Measurements from ENCODE around the gene MED29. TPM values are rescaled to one million over a fixed set of nuclear protein-coding genes. Genes with fewer than 3 reads are reported as not detected.

The MED29 gene
- total RNA-seq, 1 experiment from 2014 or later = 38.7 TPM

GRCh38 chr19:39427707-39428106, 36.5 kb downstream of the MED29 start:
- no peak for DNase-seq (ENCODE audit: low read depth)

DNA sequence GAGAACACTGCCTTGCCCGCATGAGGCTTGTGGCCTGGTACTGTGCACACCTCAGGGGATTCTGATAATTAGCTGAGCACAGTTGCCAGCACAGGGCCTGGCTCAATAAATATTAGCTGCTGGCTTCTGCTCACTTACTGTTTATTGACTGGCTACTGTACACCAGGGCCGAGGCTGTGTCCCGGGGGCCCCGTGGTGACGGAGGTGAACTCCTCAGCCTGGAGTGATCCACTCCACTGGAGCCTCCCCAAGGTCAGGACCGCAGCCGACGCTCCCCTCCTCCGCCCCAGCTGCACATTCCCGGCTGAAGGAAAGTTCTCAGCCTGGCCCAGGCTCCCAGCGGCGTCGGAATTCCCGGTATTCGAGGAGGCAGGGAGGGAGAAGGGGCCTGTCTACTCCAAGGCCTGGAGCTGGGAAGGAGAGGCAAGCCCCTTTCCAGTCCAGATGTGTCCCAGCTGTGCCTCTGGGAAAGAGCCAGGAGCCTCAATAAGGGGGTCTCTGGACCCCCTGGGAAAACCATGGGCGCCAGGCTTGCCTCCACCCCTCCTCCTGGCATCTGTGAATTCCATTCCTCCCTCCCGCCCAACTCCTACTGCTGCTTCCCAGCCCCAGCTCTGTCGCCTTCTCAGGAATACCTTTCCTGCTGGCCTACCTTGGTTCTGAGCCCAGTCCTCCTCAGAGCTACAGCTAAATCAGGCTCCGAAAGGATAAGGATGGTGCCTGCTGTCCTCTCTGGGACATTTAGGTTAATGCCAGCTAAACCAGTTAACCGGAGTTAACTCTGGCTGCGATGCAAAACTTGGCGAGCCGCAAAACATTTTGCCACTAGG, 37.3 kb downstream of the MED29 start:
- DNase-seq (ENCODE audit: low read depth) = peak; percentile 75

GRCh38 chr19:39430675-39431593, 39.8 kb downstream of the MED29 start:
- peak; percentile 59 for DNase-seq (ENCODE audit: low read depth)

- DNase-seq (ENCODE audit: low read depth) = no peak
Observed at GRCh38 chr19:39432677-39433025, 41.5 kb downstream of the MED29 start.

- no peak for DNase-seq (ENCODE audit: low read depth)
Observed at GRCh38 chr19:39433480-39434079, 42.4 kb downstream of the MED29 start.

- no peak for DNase-seq (ENCODE audit: low read depth)
Observed at GRCh38 chr19:39434123-39435076, 43.2 kb downstream of the MED29 start.

DNA sequence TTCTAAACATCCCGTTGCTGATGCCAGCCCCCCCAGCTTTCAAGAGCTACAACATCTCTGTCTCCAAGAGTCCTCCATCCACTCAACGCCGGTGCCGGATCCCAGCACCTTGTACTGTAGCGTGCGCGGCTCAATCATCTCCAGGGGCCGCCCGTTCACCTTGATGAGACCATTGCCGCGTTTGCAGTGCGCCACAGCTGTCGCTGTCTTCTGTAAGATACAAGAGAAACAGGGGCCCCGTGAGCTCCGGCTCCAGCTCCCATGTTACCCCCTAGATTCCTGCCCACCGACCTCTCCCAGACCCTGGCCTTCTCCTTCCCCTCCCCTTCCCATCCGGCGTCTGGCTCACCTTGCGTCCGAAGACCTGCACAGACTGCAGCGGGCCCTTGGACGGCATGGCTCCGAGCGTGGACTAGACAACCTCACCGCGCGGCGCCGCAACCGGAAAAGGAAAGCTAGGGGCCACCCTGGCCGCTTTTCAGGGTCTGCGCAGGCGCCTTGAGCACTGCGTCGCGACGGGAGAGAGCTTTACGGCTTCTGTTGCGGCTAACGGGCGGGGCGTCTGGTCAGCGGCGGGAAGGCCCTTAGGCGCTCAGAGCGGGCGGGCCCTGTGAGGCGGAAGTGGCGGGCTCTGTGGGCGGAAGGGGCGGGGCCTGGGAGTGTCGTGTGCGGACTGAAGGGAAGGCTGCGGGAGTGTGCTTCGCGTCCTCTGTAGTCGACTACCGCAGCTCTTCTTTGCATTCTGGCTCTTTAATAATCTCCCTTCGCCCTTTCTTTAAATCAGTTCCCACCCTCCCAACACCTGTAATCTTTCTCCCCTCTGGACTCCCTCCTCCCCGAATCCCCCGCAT, 44.5 kb downstream of the MED29 start, which contains the start of gene RPS16:
Gene RPS16, minus strand, starts transcription at position 451 of the 851 bp plus-strand sequence. Its CDS starts 54 bp downstream, at position 397.
- peak; percentile 96 for DNase-seq (ENCODE audit: low read depth)

DNA sequence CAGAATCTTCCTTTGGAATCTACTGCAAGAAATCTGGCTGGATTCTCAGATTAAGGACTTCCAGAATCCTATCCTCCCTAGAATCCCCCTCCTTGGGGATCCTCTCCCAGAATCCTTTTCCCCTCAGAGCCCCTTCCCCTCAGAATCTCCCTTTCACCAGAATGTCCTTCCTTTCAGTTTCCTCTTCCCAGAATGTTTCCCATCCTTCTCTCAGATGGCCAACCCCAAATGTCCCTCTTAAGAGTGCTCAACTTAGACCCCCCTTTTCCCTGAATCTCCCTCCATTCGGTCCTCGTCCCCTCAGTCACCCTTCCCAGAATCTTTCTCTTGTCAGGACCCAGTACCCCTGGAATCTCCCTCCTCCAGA, 45.2 kb downstream of the MED29 start:
- no peak for DNase-seq (ENCODE audit: low read depth)

- no peak for DNase-seq (ENCODE audit: low read depth)
Observed at GRCh38 chr19:39438270-39438934, 47.2 kb downstream of the MED29 start.

GRCh38 chr19:39444598-39445195, 53.5 kb downstream of the MED29 start:
- DNase-seq (ENCODE audit: low read depth) = no peak

DNA sequence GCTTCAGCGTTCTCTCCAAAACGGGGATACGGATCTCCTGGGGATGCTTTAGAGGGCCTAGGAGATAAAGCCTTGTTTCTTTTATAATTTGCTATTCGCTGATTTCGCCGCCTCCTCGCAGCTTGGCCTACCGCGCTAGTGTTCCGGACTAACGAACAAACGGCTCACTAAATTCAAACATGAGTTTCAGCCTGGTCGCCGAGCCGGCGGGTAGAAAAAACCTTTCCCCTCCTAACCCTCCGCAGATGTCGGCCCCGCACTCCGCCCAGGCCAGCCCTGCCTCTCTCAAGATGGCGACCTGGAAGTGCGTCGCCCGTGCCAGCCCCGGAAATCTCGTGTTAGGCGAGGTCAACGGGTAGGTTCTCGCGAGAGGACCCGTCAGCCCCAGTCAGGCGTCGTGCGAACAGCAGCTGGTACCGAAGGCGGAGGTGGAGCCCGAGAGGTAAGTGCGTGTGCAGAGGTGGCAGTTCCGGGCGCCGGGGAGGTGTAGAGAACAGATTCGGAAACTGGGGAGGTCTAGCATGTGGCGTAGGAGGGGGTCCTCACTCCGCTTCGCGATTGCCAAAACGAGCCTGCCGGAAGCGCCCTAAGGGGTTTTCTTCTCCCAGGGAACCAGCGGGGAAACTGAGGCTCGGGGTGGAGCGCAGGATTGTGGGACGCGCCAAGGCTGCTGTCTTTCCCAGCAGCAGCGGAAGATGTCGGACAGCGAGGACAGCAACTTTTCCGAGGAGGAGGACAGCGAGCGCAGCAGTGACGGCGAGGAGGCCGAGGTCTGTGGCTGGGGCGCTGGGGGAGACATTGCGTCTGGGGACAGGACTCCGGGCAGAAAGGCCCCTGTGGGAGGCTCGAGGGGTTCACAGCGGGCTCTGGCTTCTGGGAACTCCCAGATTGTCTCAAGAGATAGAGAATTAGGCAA, 54.3 kb downstream of the MED29 start, which contains the start of gene SUPT5H:
Gene SUPT5H, plus strand, starts transcription at position 387 of the 916 bp plus-strand sequence. Its CDS starts 309 bp downstream, at position 696.
- peak; percentile 95 for DNase-seq (ENCODE audit: low read depth)

DNA sequence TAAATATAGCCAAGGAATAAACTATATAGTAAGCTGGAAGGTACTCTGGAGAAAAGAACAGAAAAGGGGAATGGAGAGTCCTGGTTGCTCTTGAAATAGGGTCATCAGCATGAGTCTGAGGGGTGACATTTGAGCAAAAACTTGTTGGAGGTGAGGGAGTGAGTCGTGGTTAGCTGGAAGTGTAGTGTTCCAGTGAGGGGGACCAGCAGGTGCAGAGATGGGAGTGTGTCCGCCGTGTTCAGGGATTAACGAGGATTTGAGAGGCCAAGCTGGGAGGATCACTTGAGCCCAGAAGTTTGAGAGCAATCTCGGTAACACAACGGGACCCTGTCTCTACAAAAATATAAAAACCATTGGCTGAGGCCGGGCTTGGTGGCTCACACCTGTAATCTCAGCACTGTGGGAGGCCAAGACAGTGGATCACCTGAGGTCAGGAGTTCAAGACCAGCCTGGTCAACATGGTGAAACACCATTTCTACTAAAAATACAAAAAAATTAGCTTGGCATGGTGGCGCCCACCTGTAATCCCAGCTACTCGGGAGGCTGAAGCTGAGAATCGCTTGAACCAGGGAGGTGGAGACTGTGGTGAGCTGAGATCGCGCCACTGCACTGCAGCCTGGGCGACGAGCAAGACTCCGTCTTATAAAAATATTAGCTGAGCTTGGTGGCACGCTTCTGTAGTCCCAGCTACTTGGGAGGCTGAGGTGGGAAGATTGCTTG, 55.3 kb downstream of the MED29 start:
- DNase-seq (ENCODE audit: low read depth) = no peak

- peak; percentile 56 for DNase-seq (ENCODE audit: low read depth)
Observed at GRCh38 chr19:39448271-39448670, 57.1 kb downstream of the MED29 start.

- no peak for DNase-seq (ENCODE audit: low read depth)
Observed at GRCh38 chr19:39449116-39449797, 58.1 kb downstream of the MED29 start.

Data from LHCN-M2 (cell line).